ENCODE measurements around the gene ANKRD33B. TPM values are rescaled to one million over a fixed set of nuclear protein-coding genes. Genes with fewer than 3 reads are reported as not detected.

Gene ANKRD33B
- polyA plus RNA-seq, 1 donor (not counting 4 experiments of a cell fraction or from before 2014, with no cell fraction given) = 1.9 TPM

DNA sequence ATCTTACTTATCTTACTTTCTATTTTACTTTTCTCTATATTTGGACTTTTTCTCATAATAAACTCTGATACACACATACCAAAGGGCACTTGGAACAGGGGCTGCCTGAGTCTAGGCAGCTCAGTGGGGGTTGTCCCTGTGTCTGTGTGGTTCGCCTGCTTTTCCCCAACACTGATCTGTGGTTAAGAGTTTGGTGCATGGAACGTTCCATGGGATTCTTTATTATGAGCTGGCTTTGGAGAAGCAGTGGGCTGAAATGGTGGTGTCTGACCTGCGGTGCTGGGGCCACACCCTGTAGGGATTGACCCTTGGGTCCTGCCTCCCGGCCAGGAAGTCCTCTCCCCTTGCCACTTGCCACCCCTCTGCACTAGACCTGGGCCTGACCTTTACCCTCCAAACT lies 47.4 kb downstream of the ANKRD33B start:
- dilution Hi-C loops (cut with MboI; ENCODE audit: extremely low pct_ligation_motif_present, low sequenced_read_pairs) = no loop called here
- H3K4me1 ChIP-seq (ENCODE audit: control insufficient read depth, extremely low read depth, insufficient read depth, low read length) = no peaks in the 10 kb centered on the region
- no peak overlapping the region for H3K4me3 ChIP-seq (ENCODE audit: control insufficient read depth in 2 of 3, extremely low read depth in 1 of 3, insufficient read depth in 2 of 3, low read depth in 1 of 3, low read length in 3 of 3)
- H3K4me2 ChIP-seq (ENCODE audit: control insufficient read depth, extremely low read depth, insufficient read depth, low read depth, low read length) = no peak overlapping the region
- H3K27ac ChIP-seq (ENCODE audit: control insufficient read depth, insufficient read depth, low read length) = no peak overlapping the region
- no peaks in the 10 kb centered on the region for H3K79me2 ChIP-seq (ENCODE audit: control insufficient read depth, insufficient read depth, low read length)
- DNase-seq (ENCODE audit: low read depth, low spot score) (no peak), FAIRE-seq (no peak)
- H2AFZ ChIP-seq (ENCODE audit: control insufficient read depth, low read length) = no peak overlapping the region
- H3K9me1 ChIP-seq (ENCODE audit: control insufficient read depth, extremely low read depth, insufficient read depth, low read length) = no peaks in the 10 kb centered on the region
- TF ChIP-seq, protein P1, sequence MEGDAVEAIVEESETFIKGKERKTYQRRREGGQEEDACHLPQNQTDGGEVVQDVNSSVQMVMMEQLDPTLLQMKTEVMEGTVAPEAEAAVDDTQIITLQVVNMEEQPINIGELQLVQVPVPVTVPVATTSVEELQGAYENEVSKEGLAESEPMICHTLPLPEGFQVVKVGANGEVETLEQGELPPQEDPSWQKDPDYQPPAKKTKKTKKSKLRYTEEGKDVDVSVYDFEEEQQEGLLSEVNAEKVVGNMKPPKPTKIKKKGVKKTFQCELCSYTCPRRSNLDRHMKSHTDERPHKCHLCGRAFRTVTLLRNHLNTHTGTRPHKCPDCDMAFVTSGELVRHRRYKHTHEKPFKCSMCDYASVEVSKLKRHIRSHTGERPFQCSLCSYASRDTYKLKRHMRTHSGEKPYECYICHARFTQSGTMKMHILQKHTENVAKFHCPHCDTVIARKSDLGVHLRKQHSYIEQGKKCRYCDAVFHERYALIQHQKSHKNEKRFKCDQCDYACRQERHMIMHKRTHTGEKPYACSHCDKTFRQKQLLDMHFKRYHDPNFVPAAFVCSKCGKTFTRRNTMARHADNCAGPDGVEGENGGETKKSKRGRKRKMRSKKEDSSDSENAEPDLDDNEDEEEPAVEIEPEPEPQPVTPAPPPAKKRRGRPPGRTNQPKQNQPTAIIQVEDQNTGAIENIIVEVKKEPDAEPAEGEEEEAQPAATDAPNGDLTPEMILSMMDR (optimal IDR thresholded peaks at IDR 0.05 in 1 of 3, IDR thresholded peaks at IDR 0.05 in 1 of 3, conservative IDR thresholded peaks at IDR 0.05 in 1 of 3; ENCODE audit: extremely low read depth in 1 of 3, insufficient read depth in 2 of 3, low read length in 3 of 3) = no peak
- no peak for TF ChIP-seq EZH2 (IDR thresholded peaks at IDR 0.05; ENCODE audit: low read length)
- no peaks in the 10 kb centered on the region for H4K20me1 ChIP-seq (ENCODE audit: control insufficient read depth, extremely low read depth, insufficient read depth, low read length)
- H3K9me3 ChIP-seq (ENCODE audit: control insufficient read depth, low read depth, low read length) = no peaks in the 10 kb centered on the region
- H3K36me3 ChIP-seq (ENCODE audit: control insufficient read depth in 2 of 2, extremely low read depth in 1 of 2, insufficient read depth in 2 of 2, low read length in 2 of 2) = no peaks in the 10 kb centered on the region
- no peaks in the 10 kb centered on the region for H3K27me3 ChIP-seq (ENCODE audit: control insufficient read depth, extremely low read depth, insufficient read depth, low read length)
- H3K9ac ChIP-seq (ENCODE audit: control insufficient read depth, extremely low read depth, insufficient read depth, low read length) = no peak overlapping the region

DNA sequence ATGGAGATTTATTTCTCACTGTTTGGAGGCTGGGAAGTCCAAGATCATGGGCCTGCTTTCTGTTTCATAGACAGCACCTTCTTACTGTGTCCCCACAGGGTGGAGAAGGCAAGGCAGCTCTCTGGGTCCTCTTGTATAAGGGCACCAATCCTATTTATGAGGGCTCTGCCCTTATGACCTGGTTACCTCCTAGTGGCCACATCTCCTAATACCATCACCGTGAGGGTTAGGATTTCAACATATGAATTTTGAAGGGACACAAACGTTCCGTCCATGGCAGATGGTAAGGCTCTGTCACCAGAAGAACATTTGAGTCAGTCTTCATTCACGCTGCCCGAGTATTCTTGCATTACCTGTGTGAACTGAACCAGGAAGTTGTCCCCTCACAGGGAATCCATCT lies 48.4 kb downstream of the ANKRD33B start:
- H4K20me1 ChIP-seq (ENCODE audit: control insufficient read depth, extremely low read depth, insufficient read depth, low read length) = no peaks in the 10 kb centered on the region
- H3K79me2 ChIP-seq (ENCODE audit: control insufficient read depth, insufficient read depth, low read length) = no peaks in the 10 kb centered on the region
- no peak overlapping the region for H3K4me3 ChIP-seq (ENCODE audit: control insufficient read depth in 2 of 3, extremely low read depth in 1 of 3, insufficient read depth in 2 of 3, low read depth in 1 of 3, low read length in 3 of 3)
- no peaks in the 10 kb centered on the region for H3K36me3 ChIP-seq (ENCODE audit: control insufficient read depth in 2 of 2, extremely low read depth in 1 of 2, insufficient read depth in 2 of 2, low read length in 2 of 2)
- no peak overlapping the region for H3K4me2 ChIP-seq (ENCODE audit: control insufficient read depth, extremely low read depth, insufficient read depth, low read depth, low read length)
- no peaks in the 10 kb centered on the region for H3K27me3 ChIP-seq (ENCODE audit: control insufficient read depth, extremely low read depth, insufficient read depth, low read length)
- H3K27ac ChIP-seq (ENCODE audit: control insufficient read depth, insufficient read depth, low read length) = no peak overlapping the region
- no peak for TF ChIP-seq EZH2 (IDR thresholded peaks at IDR 0.05; ENCODE audit: low read length)
- TF ChIP-seq, protein P1 (optimal IDR thresholded peaks at IDR 0.05 in 1 of 3, IDR thresholded peaks at IDR 0.05 in 1 of 3, conservative IDR thresholded peaks at IDR 0.05 in 1 of 3; ENCODE audit: extremely low read depth in 1 of 3, insufficient read depth in 2 of 3, low read length in 3 of 3) = no peak
- no peaks in the 10 kb centered on the region for H3K4me1 ChIP-seq (ENCODE audit: control insufficient read depth, extremely low read depth, insufficient read depth, low read length)
- DNase-seq (ENCODE audit: low read depth, low spot score) (no peak), FAIRE-seq (no peak)
- dilution Hi-C loops (cut with MboI; ENCODE audit: extremely low pct_ligation_motif_present, low sequenced_read_pairs) = no loop called here
- no peak overlapping the region for H3K9ac ChIP-seq (ENCODE audit: control insufficient read depth, extremely low read depth, insufficient read depth, low read length)
- H3K9me1 ChIP-seq (ENCODE audit: control insufficient read depth, extremely low read depth, insufficient read depth, low read length) = no peaks in the 10 kb centered on the region
- H3K9me3 ChIP-seq (ENCODE audit: control insufficient read depth, low read depth, low read length) = no peaks in the 10 kb centered on the region
- H2AFZ ChIP-seq (ENCODE audit: control insufficient read depth, low read length) = no peak overlapping the region

Data from keratinocyte (primary cell).